Stimulated activated naive CD4-positive, alpha-beta T cell treated with Interleukin-2 at 50 U/mL for 16 hours (primary cell): ENCODE measurements around the gene METRNL.
"Not testable (repeated sequence)": the region's sequence is repeated elsewhere in the genome, so short reads cannot be mapped to it uniquely, and the experiment has no call there.

Source experiments
- DNase-seq: peaks from one replicate; lab custom pipeline; 2025; lab: John Stamatoyannopoulos, UW

Gene METRNL

DNA sequence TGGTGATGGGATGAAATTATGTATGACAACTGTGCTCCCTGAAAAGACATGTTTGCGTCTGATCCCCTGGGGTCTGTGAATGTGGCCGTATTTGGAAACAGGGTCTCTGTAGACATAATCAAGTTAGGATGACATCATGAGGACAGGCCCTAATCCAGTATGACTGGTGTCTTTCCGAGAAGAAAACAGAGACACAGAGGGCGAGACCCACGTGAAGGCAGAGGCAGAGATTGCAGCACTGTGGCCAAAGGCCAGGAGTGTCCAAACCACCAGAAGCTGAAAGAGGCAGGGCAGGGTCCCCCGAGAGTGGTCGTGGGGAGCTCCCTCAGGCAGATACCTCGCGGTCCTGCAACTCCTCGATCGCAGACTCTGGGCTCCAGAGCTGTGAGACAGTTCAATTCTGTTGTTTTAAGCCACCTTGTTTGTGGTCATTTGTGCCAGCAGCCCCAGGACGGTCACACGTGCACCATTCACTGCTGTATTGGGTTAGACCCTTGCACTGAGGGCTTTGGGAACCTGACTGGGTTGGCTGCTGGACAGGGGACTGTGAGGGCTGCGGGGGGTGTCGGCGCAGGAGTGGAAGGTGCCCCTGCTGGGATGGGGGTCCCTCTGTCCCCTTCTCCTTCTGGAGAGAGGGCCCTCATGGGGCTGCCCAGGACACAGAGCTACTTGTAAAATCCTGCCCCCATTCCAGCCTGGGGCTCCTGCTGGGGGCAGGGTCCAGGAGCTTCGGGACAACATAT lies 27.7 kb downstream of the METRNL start:
- no peak for DNase-seq

DNA sequence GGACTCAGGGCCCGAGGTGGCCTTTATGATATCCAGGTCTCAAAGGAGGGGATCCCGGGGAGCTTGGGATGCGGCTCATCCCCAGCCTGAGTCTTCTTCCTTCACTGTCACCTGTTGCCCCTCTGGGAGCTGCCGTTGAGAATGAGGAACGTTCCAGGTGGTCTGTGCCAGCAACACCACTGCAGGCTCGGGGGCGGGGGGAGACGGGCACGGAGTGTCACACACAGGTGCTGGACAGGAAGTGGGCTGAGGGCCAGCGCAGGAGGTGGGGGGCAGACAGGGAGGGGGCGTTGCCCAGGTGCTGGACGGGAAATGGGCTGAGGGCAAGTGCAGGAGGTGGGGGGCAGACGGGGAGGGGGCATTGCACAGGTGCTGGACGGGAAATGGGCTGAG lies 28.2 kb downstream of the METRNL start:
- DNase-seq, result no peak

- DNase-seq, result no peak
Measured at GRCh38 chr17:83108709-83109108, 29.3 kb downstream of the METRNL start.

- DNase-seq, result no peak
Measured at GRCh38 chr17:83109386-83109785, 30.0 kb downstream of the METRNL start.

GRCh38 chr17:83109793-83110645 lies 30.6 kb downstream of the METRNL start:
- no peak for DNase-seq

- DNase-seq, result no peak
Measured at GRCh38 chr17:83110735-83111134, 31.3 kb downstream of the METRNL start.

DNA sequence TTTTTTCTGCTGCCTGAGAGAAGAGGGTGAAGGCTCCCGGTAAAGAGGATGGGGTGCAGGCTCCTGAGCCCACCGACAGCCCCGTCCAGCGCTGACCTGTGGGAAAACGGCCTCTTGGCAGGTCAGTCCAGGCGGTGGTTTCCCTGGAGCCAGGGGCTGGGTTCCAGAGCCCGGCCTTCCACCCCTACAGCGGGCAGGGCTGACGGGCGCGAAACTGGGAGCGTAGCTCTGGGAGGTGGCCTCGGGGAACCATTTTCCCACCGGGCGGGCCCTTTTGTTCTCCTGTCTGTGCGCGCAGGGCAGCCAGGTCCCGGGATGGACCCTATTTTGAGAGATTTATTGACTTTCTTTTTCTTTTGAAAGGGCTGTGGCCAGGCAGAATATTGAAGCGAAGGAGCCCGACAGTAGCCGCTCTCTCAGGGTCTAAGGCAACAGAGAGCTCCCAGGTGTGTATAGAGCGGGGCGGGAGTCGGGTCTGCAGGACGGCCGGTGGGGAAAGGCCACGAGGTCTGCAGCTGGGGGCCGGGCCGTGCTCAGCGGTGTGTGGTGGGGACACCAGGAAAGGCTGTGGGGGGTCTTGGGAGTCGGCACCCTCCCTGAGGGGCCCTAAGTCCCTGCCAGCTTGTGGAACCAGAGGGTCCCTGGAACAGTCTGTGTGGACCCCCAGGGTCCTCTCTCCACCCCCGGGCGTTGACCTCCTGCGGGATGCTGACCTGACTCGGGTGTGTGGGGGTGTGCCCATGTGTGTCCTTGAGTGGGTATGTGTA lies 32.3 kb downstream of the METRNL start:
- no peak for DNase-seq

DNA sequence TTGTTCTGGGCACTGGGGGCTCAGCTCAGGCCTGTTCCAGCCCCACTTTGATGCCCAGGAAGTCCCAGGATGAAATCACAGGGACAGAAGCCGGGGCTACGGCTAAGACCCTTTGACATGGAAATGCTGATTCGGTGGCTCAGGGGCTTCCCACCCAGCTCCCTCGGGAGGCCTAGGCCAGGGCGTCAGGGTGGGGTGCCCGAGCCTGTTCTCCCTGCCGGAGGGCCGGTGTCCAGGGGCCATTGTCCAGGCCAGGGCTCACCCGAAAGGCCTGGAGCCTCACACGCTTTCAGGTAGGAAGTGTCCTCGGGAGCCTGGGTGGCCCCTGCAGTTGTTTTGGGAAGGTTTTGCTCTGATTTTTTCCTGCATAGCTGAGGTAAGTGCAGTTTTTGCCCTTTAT lies 34.0 kb downstream of the METRNL start:
- DNase-seq, result no peak

- DNase-seq, result no peak
Measured at GRCh38 chr17:83113792-83114191, 34.4 kb downstream of the METRNL start.

DNA sequence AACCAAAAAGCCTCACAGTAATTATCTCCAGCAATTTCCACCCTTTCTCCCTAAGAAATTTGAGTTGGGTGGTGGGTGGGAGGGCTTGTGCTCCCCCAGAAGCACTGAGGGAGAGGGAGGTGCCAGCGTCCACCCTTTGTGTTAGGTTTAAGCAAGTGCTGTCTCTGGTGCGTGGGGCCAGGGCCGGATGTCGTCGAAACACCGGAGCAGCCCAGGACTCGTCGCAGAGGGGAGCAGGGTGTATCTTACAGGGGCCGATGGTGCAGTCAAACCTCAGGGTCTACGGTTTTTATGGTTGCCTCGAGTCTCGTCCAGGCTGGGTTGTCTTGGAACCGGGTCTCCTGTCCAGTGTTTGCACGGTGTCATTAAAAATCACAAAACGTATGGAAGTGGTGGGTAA lies 35.3 kb downstream of the METRNL start:
- no peak for DNase-seq

- DNase-seq, result no peak
Measured at GRCh38 chr17:83115202-83115651, 35.8 kb downstream of the METRNL start.

DNA sequence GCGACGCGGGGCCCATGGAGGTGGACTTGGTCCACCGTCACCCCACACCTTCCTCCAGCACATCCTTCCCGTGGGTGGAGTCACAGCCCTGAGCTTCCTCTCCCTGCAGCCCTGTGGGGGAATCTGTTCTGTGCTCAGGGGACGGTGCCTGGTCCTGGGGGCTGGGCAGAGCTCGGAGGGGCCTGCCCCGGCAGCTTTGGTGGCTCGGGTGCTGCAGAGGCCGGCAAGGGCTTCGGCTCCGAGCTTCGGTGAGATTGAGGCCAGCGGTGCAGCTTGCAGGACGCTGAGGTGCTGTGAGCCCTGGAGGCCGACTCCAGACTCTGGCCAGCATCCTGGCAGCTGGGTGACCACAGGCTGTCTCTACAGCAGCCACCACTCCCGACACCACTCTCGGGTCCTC lies 36.4 kb downstream of the METRNL start:
- no peak for DNase-seq

- no peak for DNase-seq
Measured at GRCh38 chr17:83116311-83116771, 36.9 kb downstream of the METRNL start.

DNA sequence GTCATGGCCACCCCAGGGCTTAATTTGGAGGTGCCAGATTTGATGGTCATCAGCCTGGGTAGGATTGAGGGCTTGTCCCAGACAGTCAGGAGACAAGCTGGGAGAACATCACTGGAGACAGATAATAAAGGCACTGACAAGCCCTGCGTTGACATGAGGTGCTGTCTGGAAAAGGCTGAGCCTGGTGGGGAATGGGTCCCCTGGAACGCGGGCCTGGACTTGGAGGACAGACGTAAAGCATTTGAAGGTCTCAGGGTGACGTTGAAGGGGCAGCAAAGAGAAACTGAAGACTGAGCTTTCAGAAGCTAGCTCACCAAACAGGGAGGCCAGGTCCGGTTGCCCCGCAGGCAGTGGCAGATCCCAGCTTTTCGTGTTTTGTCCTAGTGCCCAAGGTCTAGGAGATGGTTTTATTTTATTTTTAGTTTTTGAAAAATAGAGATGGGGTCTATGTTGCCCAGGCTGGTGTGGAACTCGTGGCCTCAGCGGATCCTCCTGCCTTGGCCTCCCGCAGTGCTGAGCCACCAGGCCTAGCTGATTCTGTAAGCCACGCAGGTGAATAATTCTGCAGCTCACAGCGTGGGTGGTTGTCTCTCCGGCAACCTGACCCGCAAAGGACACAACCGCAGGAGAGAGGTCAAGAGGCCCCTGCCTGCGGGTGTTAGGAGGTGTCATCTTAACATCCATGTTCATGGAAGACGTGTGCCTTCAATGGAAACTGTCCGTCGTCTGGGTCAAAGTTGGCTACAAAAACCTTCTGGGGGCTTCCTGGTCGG lies 37.6 kb downstream of the METRNL start:
- DNase-seq, result no peak

DNA sequence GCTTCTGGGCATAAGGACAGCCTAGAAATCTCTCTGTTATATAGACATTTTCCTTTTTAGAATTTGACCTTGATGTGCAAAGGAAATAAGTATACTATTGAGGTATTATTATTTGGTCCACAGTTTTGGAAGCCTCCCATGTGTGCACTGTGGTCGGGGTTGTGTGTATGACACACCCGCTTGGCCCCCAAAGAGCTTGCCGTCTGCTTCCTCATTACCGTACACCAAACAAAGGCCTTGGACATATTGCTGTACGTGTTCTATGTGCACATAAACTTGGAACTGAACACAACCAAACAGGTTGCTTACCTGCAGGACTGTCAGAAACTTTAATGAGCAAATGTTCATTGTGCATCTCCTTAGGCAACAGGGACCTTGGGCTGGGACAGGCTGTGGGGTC lies 38.2 kb downstream of the METRNL start:
- no peak for DNase-seq

- no peak for DNase-seq
Measured at GRCh38 chr17:83118071-83118841, 38.8 kb downstream of the METRNL start.

- no peak for DNase-seq
Measured at GRCh38 chr17:83119987-83120864, 40.8 kb downstream of the METRNL start.

DNA sequence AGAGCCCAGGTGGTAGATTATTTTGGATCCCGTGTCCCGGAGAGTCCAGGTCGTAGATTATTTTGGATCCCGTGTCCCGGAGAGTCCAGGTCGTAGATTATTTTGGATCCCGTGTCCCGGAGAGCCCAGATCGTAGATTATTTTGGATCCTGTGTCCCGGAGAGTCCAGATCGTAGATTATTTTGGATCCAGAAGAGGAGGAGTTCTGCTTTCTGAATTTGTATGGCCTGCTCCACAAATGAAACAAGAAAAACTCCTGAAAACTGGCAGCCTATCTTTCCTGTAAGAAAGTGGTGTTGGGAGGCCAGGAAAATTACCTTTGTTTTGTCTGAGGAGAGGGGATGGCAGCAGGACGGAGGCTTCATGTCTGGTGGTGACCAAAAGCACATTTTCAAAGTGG lies 42.1 kb downstream of the METRNL start:
- not testable (repeated sequence) for DNase-seq

DNA sequence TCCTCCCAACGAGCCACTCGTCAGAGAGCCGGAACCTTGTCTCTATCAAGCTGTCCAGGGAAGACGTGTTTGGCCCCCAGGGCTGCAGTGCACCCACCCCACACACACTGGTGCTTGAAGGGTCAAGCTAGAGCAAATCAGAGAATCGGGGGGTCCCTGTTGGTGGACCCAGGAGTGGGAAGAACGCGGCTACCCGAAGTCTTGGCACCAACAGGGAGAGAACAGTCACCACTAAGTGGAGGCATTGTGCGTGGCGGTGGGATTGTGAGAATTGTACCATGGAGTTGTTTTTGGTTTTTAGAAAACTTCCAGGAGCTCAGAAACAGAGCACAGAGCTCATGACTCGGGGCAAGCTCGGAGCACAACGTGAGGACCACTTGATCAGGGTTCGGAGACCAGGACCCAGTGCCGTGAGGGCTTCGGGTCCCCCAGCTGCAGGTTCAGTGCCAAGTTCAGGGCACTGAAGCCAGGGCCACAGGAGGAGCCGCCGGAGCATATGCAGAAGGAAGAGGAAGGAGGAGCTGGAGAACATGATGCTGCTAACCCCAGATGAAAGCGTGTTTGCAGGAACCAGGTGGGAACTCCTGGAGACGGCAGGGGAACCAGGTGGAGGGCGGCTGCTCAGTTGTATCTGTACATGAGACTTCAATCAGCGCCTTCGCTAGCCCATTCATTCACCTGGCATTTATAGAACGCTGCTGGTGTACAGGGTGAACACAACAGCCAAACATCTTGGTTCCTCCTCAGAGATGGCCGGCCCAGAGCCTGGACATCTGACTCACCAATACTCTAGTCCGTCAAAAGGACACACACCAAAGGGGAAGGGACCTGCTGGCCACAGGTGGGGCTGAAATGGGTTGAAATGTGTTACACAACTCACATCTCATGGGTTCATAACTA lies 42.8 kb downstream of the METRNL start:
- DNase-seq, result no peak
